PC-3 (cell line): Measurements from ENCODE around the gene VSIG8. TPM values are rescaled to one million over a fixed set of nuclear protein-coding genes. Genes with fewer than 3 reads are reported as not detected.

Experiments
- ATAC-seq: fragments of 200-7000 bp; cut with Tn5 transposase; 2 replicates; pipeline ENCODE4 v1.9.1; 2020; ENCODE audit warnings: mild to moderate bottlenecking, moderate library complexity
- BruUV-seq: library from RNA; stranded (reverse); fragments of 400-500 nt; replicated peaks from 2 replicates; lab custom pipeline; 2021; lab: Mats Ljungman, UMichigan
- CTCF ChIA-PET: fragments of 300-600 bp; sonication (Branson Sonifier 250); formaldehyde crosslinking; loops from one replicate; lab custom pipeline; 2022; ENCODE audit warnings: antibody characterized with exemption; lab: Charles Lee
- POLR2A ChIA-PET: fragments of 300-600 bp; sonication (Branson Sonifier 250); formaldehyde crosslinking; loops from one replicate; lab custom pipeline; 2022; ENCODE audit warnings: antibody characterized with exemption; ENCODE audit not compliant: unreplicated experiment; lab: Charles Lee
- DNase-seq: peaks from one replicate; pipeline ENCODE4 v3.0.0-alpha.2; 2015
- H2AFZ ChIP-seq: fragments of 300-600 bp; sonication (generic); 2 replicates; pipeline ENCODE4 v1.6.0; 2016; ENCODE audit warnings: antibody characterized with exemption, low read length
- H3F3A ChIP-seq: fragments of 300-600 bp; sonication (generic); one replicate; pipeline ENCODE4 v1.6.0; 2017; ENCODE audit warnings: antibody characterized with exemption, low read length, control low read depth, mild to moderate bottlenecking; ENCODE audit not compliant: unreplicated experiment
- H3K27ac ChIP-seq: fragments of 300-600 bp; sonication (generic); 2 replicates; pipeline ENCODE4 v1.5.1; 2016; ENCODE audit warnings: mild to moderate bottlenecking, low read length
- H3K27me3 ChIP-seq: fragments of 300-600 bp; sonication (generic); 2 replicates; pipeline ENCODE4 v1.6.1; 2016; ENCODE audit warnings: low read length, mixed read lengths
- H3K36me3 ChIP-seq: fragments of 300-600 bp; sonication (generic); 2 replicates; pipeline ENCODE4 v1.6.1; 2016; ENCODE audit warnings: low read depth, mixed run types, low read length, mixed read lengths
- H3K4me1 ChIP-seq: fragments of 300-600 bp; sonication (generic); 2 replicates; pipeline ENCODE4 v1.5.1; 2016; ENCODE audit warnings: low read length; ENCODE audit not compliant: insufficient read depth
- H3K4me2 ChIP-seq: fragments of 300-600 bp; sonication (generic); 2 replicates; pipeline ENCODE4 v1.6.0; 2016; ENCODE audit warnings: low read length
- H3K4me3 ChIP-seq: fragments of 300-600 bp; sonication (generic); 2 replicates; pipeline ENCODE4 v1.5.1; 2016; ENCODE audit warnings: mild to moderate bottlenecking, low read length, mixed read lengths
- H3K79me2 ChIP-seq: fragments of 300-600 bp; sonication (generic); 2 replicates; pipeline ENCODE4 v1.6.1; 2017; ENCODE audit warnings: low read length, mixed read lengths
- H3K9ac ChIP-seq: fragments of 300-600 bp; sonication (generic); 2 replicates; pipeline ENCODE4 v1.6.0; 2016; ENCODE audit warnings: mild to moderate bottlenecking, low read length
- H3K9me2 ChIP-seq: fragments of 300-600 bp; sonication (generic); replicated peaks from 2 replicates; pipeline ENCODE4 v1.6.1; 2016; ENCODE audit warnings: mixed run types, low read length, mixed read lengths
- H3K9me3 ChIP-seq: fragments of 300-600 bp; sonication (generic); 2 replicates; pipeline ENCODE4 v1.6.1; 2016; ENCODE audit warnings: low read length, mixed read lengths
- H4K20me1 ChIP-seq: fragments of 300-600 bp; sonication (generic); 2 replicates; pipeline ENCODE4 v1.6.1; 2016; ENCODE audit warnings: low read length, mixed read lengths
- CTCF ChIP-seq: fragments of 300-600 bp; sonication (generic); conservative IDR thresholded peaks from 2 replicates; pipeline ENCODE4 v1.5.1; 2017; ENCODE audit warnings: antibody characterized with exemption, low read depth, mild to moderate bottlenecking, low read length
- EZH2 ChIP-seq: fragments of 300-600 bp; sonication (generic); IDR thresholded peaks from one replicate; pipeline ENCODE4 v1.6.1; 2017; ENCODE audit warnings: antibody characterized with exemption, mild to moderate bottlenecking, low read length; ENCODE audit not compliant: unreplicated experiment
- EZH2phosphoT487 ChIP-seq: fragments of 300-600 bp; sonication (generic); IDR thresholded peaks from 2 replicates; pipeline ENCODE4 v1.6.1; 2018; ENCODE audit warnings: mild to moderate bottlenecking, antibody characterized with exemption, low read length, borderline replicate concordance
- intact Hi-C: fragments of 100-400 bp; cut with micrococcal nuclease; formaldehyde crosslinking; loops from 2 replicates; pipeline ENCODE4 v1.9.0; 2023
- total RNA-seq: library from RNA; depleted of rRNA; stranded (reverse); fragments of >200 nt; gene quantifications from 2 replicates; pipeline ENCODE4 v1.2.3, GENCODE V29; 2014

Gene VSIG8
- total RNA-seq, 1 experiment from 2014 or later = 0.47 TPM

GRCh38 chr1:159891275-159892157 is 29.1 kb upstream of the VSIG8 start:
- no TSS peak for BruUV-seq
- Histone ChIP-seq H3K27me3 (no peaks in the 10 kb centered on the region), H3K9me3 (no peaks in the 10 kb centered on the region), H3K9me2 (no peaks in the 10 kb centered on the region), H4K20me1 (no peaks in the 10 kb centered on the region), H3K4me2 (0 out of 2 replicates have a peak overlapping the region, but pooled peaks have one; percentile 8), H3F3A (no peaks in the 10 kb centered on the region), H2AFZ (no peak overlapping the region), H3K4me3 (no peak overlapping the region), H3K36me3 (no peaks in the 10 kb centered on the region), H3K9ac (no peak overlapping the region), H3K4me1 (peaks cover 27% of the 10 kb centered on the region), H3K27ac (peak overlapping the region; percentile 19; the same call in 1 of the 2 replicates), H3K79me2 (no peaks in the 10 kb centered on the region)
- CTCF ChIA-PET = interaction anchor here (0.5 to 6.0 kb wide), 15 partner anchors 10 to 218 kb away, joined by 3 to 144 read pairs (median 4); partner anchors contain the start of gene TAGLN2
- peak; percentile 97 for DNase-seq
- POLR2A ChIA-PET = interaction anchor here (0.6 kb wide), 1 partner anchor 9 kb away, joined by 3 read pairs; the partner anchor contains the start of gene CFAP45
- intact Hi-C loops = loop anchor here (1.0 to 5.0 kb wide), 7 partner anchors 37 to 730 kb away; partner anchors contain the start of gene DUSP23
- peak; percentile 74 for ATAC-seq
- TF ChIP-seq EZH2 (no peak), CTCF (peak; percentile 100), EZH2phosphoT487 (no peak)

- ATAC-seq = no peak
- peak overlapping the region; percentile 44; the same call in 1 of the 2 replicates for H2AFZ ChIP-seq
- H3K9ac ChIP-seq = peak overlapping the region; percentile 65
- peaks cover 27% of the 10 kb centered on the region for H3K4me1 ChIP-seq
- H3K4me3 ChIP-seq = no peak overlapping the region
- peak overlapping the region; percentile 51 for H3K4me2 ChIP-seq
- H3K27me3 ChIP-seq = no peaks in the 10 kb centered on the region
- ChIA-PET CTCF (interaction anchor here (0.6 to 6.0 kb wide), 13 partner anchors 8 to 116 kb away, joined by 3 to 144 read pairs (median 5); no protein-coding TSS in a partner anchor), POLR2A (no interaction called here)
- TF ChIP-seq EZH2 (no peak), EZH2phosphoT487 (no peak), CTCF (no peak)
- H3K9me2 ChIP-seq = no peaks in the 10 kb centered on the region
- H4K20me1 ChIP-seq = no peaks in the 10 kb centered on the region
- H3K9me3 ChIP-seq = no peaks in the 10 kb centered on the region
- BruUV-seq = TSS peak; percentile 92
- no peaks in the 10 kb centered on the region for H3F3A ChIP-seq
- H3K36me3 ChIP-seq = no peaks in the 10 kb centered on the region
- H3K79me2 ChIP-seq = no peaks in the 10 kb centered on the region
- intact Hi-C loops = loop anchor here (2.0 to 5.0 kb wide), 2 partner anchors 36 to 678 kb away; no protein-coding TSS in a partner anchor
- H3K27ac ChIP-seq = peak overlapping the region; percentile 86
- no peak for DNase-seq
Measured at GRCh38 chr1:159890390-159890789, 27.9 kb upstream of the VSIG8 start.
